GM12873 (cell line): ENCODE measurements around the gene INPP4B.

ENCODE experiments used
- CTCF ChIP-seq: IDR thresholded peaks from 2 replicates; pipeline ENCODE4 v1.5.1; 2012; ENCODE audit warnings: low read depth, mild to moderate bottlenecking, moderate library complexity, low read length, control low read depth; ENCODE audit not compliant: insufficient read depth; ENCODE audit errors: missing control alignments

INPP4B gene

DNA sequence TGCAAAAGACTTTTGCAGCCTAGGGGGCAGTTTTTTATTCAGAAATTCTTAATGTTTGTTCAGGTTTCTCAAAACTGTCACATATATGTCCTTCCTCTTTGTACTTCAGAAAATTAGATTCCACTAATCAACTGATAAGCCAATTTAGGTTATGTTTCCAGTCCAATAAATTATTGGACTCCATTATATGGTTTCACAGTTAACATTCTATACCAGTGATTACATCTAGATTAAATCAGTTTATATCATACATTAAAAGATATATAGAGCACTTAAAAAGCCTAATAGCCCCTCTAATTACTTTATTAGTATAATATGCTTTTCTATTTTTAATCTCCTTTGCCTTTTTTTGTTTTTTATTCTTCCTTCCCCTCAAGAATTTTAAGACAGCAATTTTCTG, 434.1 kb downstream of the INPP4B start:
- TF ChIP-seq CTCF = no peak

DNA sequence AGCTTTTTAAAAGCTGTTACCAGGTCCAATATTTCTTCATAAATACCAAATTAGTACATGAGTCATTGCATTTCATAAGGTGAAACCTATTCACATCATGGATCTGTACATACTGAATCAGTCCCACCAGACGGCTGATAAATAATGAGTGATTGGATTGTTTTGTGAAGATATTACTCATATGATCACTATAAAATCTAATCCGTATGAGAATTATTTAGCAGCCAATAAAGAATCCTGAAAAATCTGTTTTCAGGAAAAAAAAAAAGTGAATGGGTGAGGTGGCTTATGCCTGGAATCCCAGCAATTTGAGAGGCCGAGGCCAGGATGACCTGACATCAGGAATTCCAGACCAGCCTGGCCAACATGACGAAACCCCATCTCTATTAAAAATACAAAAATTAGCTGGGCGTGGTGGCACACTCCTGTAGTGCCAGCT, 438.1 kb downstream of the INPP4B start:
- no peak for TF ChIP-seq CTCF

DNA sequence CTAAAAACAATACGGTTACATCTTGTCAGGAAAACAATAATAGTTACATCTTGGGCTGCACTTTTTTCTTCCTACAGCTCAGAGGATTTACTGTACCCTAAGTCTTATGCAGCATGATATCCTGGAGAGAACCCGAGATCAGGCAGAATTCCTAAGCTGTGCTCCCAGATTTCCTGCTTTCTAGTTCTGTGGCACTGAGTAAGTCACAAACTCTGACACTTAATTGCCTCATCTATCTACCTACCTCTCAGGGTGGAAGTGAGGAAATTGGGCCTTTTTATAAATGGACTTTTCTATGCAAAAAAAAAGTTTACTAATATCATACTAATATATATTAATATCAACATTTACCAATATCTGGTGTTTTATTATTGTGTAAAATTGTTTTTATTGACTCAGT, 438.5 kb downstream of the INPP4B start:
- no peak for TF ChIP-seq CTCF

DNA sequence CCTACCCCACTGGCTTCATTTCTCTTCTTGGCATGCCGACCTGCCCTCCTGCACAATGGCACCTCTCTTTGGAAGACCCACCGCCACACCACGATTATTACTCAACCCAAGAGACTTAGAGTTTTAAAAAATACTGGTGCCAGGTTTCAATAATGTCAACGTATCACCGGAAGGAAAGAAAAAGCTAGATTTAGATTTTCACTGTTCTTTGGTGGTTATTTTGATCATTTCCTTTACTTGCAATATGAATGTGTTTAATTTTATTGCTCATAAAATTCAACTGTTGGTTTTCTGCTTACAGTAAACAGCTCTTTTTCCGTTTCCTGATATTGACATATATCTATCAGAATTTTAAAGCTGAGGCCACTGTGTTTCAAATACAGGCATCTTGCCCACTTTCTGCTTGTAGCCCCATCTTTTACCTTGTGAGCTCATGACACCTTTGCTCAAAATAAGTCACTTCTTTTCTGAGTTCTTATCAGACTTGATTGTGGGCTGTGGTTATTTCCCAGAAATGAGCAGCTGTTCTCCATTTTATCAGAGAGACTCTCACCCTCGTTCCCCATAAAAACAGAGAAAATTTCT, 439.1 kb downstream of the INPP4B start:
- no peak for TF ChIP-seq CTCF

- no peak for TF ChIP-seq CTCF
Observed at GRCh38 chr4:142406499-142406835, 439.6 kb downstream of the INPP4B start.

- TF ChIP-seq CTCF = no peak
Observed at GRCh38 chr4:142405695-142406498, 440.2 kb downstream of the INPP4B start.

GRCh38 chr4:142405021-142405694, 440.9 kb downstream of the INPP4B start:
- no peak for TF ChIP-seq CTCF
